ENCODE results near the gene WTIP. TPM values are rescaled to one million over a fixed set of nuclear protein-coding genes. Genes with fewer than 3 reads are reported as not detected.
A peak's percentile ranks its signal among the peaks of the same experiment; 100 is the strongest.
"Not testable (repeated sequence)": the region's sequence is repeated elsewhere in the genome, so short reads cannot be mapped to it uniquely, and the experiment has no call there.

Gene WTIP
- 24.0 and 52.0 TPM in 2 replicates for total RNA-seq

- DNase-seq (ENCODE audit: low read depth in 2 of 2): peak; percentile 70 to 89
Observed at GRCh38 chr19:34480971-34481841, at the start of gene WTIP. Gene WTIP, plus strand, starts transcription at chr19:34481758. Its CDS starts 217 bp downstream, at chr19:34481975.

DNA sequence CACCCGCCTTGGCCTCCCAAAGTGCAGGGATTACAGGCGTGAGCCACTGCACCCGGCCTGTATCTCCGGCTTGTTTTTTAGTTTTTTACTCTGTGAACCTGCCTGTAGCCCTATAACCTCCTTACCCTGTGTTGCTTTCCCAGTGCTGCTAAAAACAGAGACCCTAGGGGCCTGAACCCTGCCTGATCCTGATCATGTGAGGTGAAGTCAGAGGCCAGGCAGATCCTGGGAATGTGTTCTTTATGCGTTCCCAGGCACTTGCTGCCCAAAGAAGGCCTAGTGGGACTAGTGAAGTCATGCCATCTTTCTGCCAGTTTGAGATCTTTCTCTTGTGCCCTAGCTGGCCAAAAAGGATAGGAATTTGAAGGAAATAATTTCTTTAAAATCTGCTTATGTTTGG lies 48.8 kb upstream of the WTIP start:
- peak; percentile 76 to 82 for DNase-seq (ENCODE audit: low read depth in 2 of 2)

DNA sequence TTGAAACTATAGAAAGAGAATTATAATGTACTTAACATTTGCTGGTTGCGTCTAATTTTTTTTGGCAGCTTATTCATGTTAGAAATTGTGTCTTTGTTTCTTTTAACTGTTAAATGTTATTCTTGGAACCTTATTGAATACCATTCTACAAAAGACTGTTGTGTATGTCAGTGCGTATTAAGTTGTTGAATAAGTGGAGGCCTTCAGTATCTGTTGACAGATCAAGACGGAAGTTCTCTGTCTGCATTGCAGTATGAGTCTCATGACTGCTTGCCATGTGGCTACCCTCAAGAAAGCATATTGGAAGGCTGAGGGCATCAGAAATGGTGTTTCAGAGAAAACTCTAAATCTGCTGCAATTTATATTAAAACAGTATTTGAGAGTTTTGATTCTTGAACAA lies 44.8 kb upstream of the WTIP start:
- DNase-seq (ENCODE audit: low read depth in 2 of 2): peak; percentile 28 to 92

GRCh38 chr19:34448191-34448590 lies 33.4 kb upstream of the WTIP start:
- no peak for DNase-seq (ENCODE audit: low read depth in 2 of 2)

DNA sequence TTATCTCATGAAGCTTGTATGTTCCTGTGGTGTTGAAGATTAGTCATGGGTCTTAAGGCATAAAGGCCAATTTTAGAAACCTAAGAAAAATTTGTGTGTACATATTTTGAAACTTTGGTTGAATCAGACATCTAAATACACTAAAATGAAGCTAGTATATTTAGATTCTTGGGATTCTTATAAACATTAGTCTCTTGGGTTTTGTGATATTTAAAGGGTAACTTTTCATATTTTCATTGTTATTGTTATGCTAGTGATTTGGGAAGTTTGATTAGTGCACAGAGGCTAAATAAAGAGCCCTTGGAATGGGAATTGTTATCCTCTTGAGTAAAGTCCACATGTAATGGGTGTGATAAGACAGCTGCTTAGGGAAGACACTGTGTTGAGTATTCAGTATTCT lies 28.8 kb upstream of the WTIP start:
- no peak for DNase-seq (ENCODE audit: low read depth in 2 of 2)

DNA sequence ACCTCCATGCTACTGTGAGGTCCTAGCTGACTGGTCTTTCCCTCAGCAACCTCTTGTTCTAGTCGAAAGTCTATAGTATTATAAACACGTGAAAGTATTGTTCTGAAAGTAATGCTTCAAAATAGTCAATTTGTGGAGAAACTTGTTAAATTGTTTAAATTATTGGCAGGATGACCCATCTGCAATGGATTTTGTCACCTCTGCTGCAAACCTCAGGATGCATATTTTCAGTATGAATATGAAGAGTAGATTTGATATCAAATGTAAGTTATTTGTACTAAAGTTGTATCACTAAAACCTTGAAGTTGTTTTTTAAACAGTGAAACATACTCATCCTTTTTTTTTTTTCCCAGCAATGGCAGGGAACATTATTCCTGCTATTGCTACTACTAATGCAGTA lies 27.5 kb upstream of the WTIP start:
- DNase-seq (ENCODE audit: low read depth in 2 of 2): no peak

DNA sequence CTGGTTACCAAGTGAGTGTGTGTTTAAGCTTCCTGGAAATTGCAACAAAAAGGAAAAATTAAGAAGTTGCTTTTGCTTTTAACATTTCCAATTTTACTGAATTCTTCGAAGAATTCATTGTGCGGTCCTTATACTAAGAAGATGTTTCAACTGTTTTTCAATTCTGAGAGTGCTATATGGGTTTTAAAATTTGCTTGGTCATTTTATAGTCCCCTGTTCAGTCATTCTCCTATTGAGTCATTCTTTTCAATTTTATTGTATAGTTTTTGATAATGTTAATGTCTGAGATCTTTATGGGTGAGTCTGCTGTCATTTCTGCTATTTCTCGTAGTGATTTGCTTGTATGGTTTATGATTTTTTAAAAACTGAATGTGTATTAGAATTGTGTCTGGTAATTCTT lies 26.9 kb upstream of the WTIP start:
- no peak for DNase-seq (ENCODE audit: low read depth in 2 of 2)

- not testable (repeated sequence) for DNase-seq (ENCODE audit: low read depth in 2 of 2)
Observed at GRCh38 chr19:34455783-34456480, 25.6 kb upstream of the WTIP start.

DNA sequence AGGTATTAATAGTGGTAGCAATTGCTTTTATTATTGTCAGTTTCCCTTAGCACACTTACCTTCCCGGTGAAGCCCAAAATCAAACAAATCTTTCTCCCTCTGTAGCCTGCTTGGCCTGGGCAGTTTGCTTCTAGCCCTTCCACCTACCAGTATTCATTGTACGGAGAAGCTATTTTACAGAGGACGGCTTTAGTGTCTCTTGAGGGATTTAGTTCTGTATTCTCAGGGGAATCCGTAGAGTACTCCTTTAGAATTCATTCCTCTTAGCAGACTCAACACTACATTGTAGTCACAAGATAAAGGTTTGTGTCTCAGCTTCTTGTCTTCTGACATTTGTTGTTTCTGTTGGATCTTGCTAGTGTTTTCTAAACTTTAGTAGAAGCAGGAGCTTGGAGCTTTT lies 24.1 kb upstream of the WTIP start:
- no peak for DNase-seq (ENCODE audit: low read depth in 2 of 2)

DNA sequence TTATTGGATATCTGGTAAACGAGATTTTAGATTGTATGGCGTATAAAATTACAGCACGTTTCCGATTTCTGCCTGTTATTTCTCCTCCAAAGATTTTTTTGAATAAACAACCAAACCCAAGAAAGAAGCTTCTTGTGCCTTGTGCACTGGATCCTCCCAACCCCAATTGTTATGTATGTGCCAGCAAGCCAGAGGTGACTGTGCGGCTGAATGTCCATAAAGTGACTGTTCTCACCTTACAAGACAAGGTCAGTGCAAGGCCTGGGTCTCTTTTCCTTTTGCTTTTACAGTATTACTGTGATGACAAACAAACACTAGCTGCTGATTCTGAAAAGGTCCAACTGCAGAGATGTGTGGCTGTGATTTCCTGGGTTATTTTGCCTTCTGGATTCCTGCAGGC lies 22.9 kb upstream of the WTIP start:
- no peak for DNase-seq (ENCODE audit: low read depth in 2 of 2)

DNA sequence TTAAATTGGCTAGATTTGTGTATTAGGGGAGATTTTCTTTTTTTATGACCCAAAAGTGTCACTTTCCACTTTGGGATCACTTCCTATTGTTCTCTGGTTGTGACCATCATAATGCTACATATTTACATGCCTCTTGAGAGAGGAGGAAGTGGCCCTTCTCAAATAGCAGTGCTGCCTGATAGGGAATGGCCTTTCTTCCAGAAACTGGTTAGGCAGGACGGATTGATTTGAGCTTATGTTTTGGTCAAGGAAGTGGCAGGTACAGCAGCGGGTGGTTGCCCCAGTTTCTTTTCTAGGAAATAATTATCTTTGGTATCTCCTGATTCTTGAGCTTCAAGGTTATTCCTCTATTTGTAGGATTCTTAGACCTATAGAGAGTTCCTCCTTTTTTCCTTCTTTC lies 21.9 kb upstream of the WTIP start:
- no peak for DNase-seq (ENCODE audit: low read depth in 2 of 2)

DNA sequence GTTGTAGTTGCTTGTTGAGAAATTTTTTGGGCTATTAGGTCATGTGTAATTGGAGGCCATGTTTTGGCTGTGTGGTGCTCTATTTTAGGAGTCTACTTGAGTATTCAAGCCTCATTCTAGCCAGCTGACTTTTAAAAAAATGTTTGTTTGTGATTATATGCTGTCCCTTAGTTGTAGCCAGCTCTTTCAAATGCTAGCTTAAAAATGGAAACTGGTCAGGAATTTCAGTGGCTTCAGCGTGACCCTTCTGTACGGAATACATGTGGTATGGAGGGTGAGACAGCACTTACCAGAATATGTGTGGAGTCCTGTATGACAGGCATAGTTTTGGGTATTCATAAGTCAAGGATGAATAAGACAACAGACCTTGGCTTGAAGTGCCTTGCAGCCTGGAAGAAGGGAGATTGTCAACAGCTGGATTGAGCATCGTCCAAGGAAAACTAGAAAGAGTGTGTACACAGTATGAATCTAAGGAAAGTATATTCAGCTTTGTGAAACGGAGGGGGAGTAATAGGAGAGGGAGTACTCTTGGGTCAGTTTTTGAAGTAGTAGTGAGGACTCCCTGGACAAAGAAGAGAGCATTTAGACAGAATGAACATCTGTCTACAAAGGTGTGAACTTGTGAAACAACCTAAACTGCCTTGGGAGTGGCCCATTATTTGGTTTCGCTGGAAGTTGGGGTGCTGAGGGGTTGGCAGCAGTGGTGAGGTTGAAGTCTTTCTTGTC lies 20.0 kb upstream of the WTIP start:
- no peak for DNase-seq (ENCODE audit: low read depth in 2 of 2)

DNA sequence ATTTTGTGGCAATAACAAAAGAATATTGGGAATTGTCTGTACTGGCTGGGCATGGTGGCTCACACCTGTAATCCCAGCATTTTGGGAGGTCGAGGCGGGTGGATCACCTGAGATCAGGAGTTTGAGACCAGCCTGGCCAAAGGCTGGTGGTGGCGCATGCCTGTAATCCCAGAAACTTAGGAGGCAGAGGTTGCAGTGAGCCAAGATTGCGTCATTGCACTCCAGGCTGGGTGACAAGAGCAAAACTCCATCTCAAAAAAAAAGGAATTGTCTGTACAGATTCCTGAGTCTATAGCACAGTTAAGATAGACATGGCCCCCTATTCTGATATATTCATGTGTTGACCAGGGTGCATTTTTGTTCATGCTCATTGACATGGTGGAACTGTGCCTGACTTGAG lies 16.8 kb upstream of the WTIP start:
- DNase-seq (ENCODE audit: low read depth in 2 of 2): not testable (repeated sequence)

DNA sequence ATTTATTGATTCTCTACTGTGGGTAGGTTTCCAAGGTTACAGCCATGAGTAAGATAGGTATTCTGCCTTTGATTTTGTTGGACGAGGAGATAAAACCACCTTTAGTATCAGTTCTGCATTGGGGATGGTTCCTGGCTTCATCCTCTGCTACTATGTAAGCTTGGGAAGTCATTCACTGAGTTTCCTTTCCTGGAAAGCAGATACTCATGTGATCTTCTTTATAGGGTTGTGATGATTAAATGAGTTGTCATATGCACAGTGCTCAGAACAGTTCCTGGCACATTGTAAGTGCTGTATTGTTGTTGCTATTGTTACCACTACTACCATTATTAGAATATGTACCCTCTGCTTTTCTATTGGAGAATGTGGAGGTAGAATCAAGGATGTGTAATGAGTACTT lies 13.1 kb upstream of the WTIP start:
- peak; percentile 71 to 75 for DNase-seq (ENCODE audit: low read depth in 2 of 2)

- not testable (repeated sequence) for DNase-seq (ENCODE audit: low read depth in 2 of 2)
Observed at GRCh38 chr19:34469026-34469425, 12.5 kb upstream of the WTIP start.

GRCh38 chr19:34471906-34472700 lies 9.5 kb upstream of the WTIP start:
- DNase-seq (ENCODE audit: low read depth in 2 of 2): no peak

- no peak for DNase-seq (ENCODE audit: low read depth in 2 of 2)
Observed at GRCh38 chr19:34474233-34474989, 7.1 kb upstream of the WTIP start.

GRCh38 chr19:34475026-34475974 lies 6.3 kb upstream of the WTIP start:
- DNase-seq (ENCODE audit: low read depth in 2 of 2): peak in 1 of 2 donors; percentile 42

DNA sequence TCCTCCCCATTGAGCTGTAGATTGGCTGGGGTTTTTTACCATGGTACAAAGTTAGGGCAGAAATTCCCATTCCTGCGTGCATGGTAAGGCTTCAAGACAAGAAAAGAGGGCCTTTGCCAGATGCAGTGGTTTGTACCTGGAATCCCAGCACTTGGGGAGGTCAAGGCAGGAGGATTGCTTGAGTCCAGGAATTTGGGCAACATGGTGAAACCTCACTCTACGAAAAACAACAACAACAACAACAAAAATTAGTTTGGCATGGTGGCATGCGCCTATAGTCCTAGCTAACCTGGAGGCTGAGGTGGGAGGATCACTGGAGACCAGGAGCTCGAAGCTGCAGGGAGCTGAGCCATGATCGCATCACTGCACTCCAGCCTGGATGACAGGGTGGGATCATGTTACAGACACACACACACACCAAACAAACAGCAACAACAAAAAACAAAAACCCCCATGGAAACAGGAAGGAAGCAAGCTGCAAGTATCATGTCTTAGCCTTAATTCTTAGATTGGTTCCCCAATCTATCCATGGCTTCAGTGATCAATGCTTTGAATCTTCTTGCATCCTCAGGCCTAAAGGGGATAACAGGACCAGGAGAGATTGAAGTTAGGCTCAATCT lies 5.5 kb upstream of the WTIP start:
- DNase-seq (ENCODE audit: low read depth in 2 of 2): no peak
